H1 (cell line): ENCODE measurements around the gene FA2H. TPM values are rescaled to one million over a fixed set of nuclear protein-coding genes. Genes with fewer than 3 reads are reported as not detected.

Experiments
- CTCF ChIA-PET: fragments of 300-600 bp; sonication (Branson Sonifier 250); formaldehyde crosslinking; loops from one replicate; lab custom pipeline; 2021; ENCODE audit not compliant: partially characterized antibody; lab: Charles Lee
- POLR2A ChIA-PET: fragments of 300-600 bp; sonication (Branson Sonifier 250); formaldehyde crosslinking; loops from one replicate; lab custom pipeline; 2021; ENCODE audit warnings: inconsistent platforms; ENCODE audit not compliant: partially characterized antibody; lab: Charles Lee
- DNase-seq, 2 experiments: peaks; one replicate each; pipeline versions ENCODE4 v3.0.0 to v3.0.0-alpha.2; 2010 to 2022; ENCODE audit warnings: low spot score in 2 of 2, low read depth in 1 of 2, mixed read lengths in 1 of 2
- FAIRE-seq: peaks from 2 replicates; lab custom pipeline; 2011; peaks lifted over from hg19 to GRCh38; lab: Jason Lieb, UNC
- H2AFZ ChIP-seq: 2 replicates; pipeline ENCODE4 v1.8.1; 2012; ENCODE audit warnings: low read length, inconsistent platforms
- H2AK5ac ChIP-seq: 2 replicates; pipeline ENCODE4 v1.6.1; 2013; ENCODE audit warnings: low read depth, low read length
- H2BK120ac ChIP-seq: replicated peaks from 2 replicates; pipeline ENCODE3; 2013; ENCODE audit warnings: low read depth, low read length, inconsistent platforms
- H2BK12ac ChIP-seq: 2 replicates; pipeline ENCODE4 v1.6.1; 2013; ENCODE audit warnings: low read depth, low read length
- H2BK15ac ChIP-seq: 2 replicates; pipeline ENCODE4 v1.6.1; 2013; ENCODE audit warnings: low read length
- H2BK20ac ChIP-seq: 2 replicates; pipeline ENCODE4 v1.6.1; 2013; ENCODE audit warnings: low read length
- H2BK5ac ChIP-seq: 2 replicates; pipeline ENCODE4 v1.6.1; 2013; ENCODE audit warnings: low read depth, low read length
- H3K14ac ChIP-seq: 2 replicates; pipeline ENCODE4 v1.6.1; 2013; ENCODE audit warnings: inconsistent platforms; ENCODE audit not compliant: insufficient read length
- H3K18ac ChIP-seq: 2 replicates; pipeline ENCODE4 v1.6.1; 2013; ENCODE audit warnings: low read length; ENCODE audit errors: extremely low read depth
- H3K23ac ChIP-seq: 2 replicates; pipeline ENCODE4 v1.6.1; 2013; ENCODE audit warnings: inconsistent platforms; ENCODE audit not compliant: insufficient read length
- H3K23me2 ChIP-seq: 2 replicates; pipeline ENCODE4 v1.6.1; 2013; ENCODE audit warnings: low read depth, low read length
- H3K27ac ChIP-seq: 2 replicates; pipeline ENCODE4 v1.6.1; 2011; ENCODE audit warnings: low read depth, low read length, inconsistent platforms
- H3K27me3 ChIP-seq, 4 experiments: replicated peaks in 1 of 4; 1 replicate in 1 of 4; 2 replicates in 3 of 4; pipeline versions ENCODE4 v1.6.1 to v1.8.1; 2011 to 2013; ENCODE audit warnings: low read length in 3 of 4, mild to moderate bottlenecking in 3 of 4, inconsistent platforms in 2 of 4, mixed read lengths in 2 of 4, moderate library complexity in 1 of 4; ENCODE audit not compliant: control insufficient read depth in 3 of 4, insufficient read depth in 3 of 4; ENCODE audit errors: extremely low read depth in 1 of 4
- H3K36me3 ChIP-seq, 4 experiments: 2 replicates each; pipeline versions ENCODE4 v1.6.1 to v1.8.1; 2011 to 2013; ENCODE audit warnings: mild to moderate bottlenecking in 4 of 4, low read length in 3 of 4, moderate library complexity in 2 of 4, control low read depth in 1 of 4, inconsistent platforms in 1 of 4; ENCODE audit not compliant: insufficient read depth in 4 of 4, control insufficient read depth in 2 of 4
- H3K4ac ChIP-seq: replicated peaks from 2 replicates; pipeline ENCODE3; 2013; ENCODE audit warnings: low read length, low read depth, mixed read lengths, inconsistent platforms; ENCODE audit not compliant: insufficient read length
- H3K4me1 ChIP-seq, 4 experiments: replicated peaks in 1 of 4; 1 replicate in 1 of 4; 2 replicates in 3 of 4; pipeline versions ENCODE4 v1.6.1 to v1.8.1; 2011 to 2013; ENCODE audit warnings: low read length in 3 of 4, inconsistent platforms in 2 of 4, mixed read lengths in 1 of 4; ENCODE audit not compliant: insufficient read depth in 4 of 4, control insufficient read depth in 3 of 4
- H3K4me2 ChIP-seq, 2 experiments: 2 replicates each; pipeline versions ENCODE4 v1.6.1 to v1.8.1; 2011 to 2013; ENCODE audit warnings: low read depth in 2 of 2, low read length in 2 of 2, control low read depth in 1 of 2, inconsistent platforms in 1 of 2, mild to moderate bottlenecking in 1 of 2; ENCODE audit not compliant: insufficient read depth in 1 of 2
- H3K4me3 ChIP-seq, 4 experiments: fragments of 200-600, 300-600 bp in 1 of 4; sonication (generic), shearing (Covaris generic), sonication (Bioruptor Twin) in 1 of 4; 2 replicates each; pipeline versions ENCODE4 v1.5.1 to v1.8.1; 2011 to 2016; ENCODE audit warnings: low read length in 4 of 4, low read depth in 3 of 4, control low read depth in 2 of 4, inconsistent platforms in 2 of 4, mild to moderate bottlenecking in 2 of 4, mixed read lengths in 1 of 4, moderate library complexity in 1 of 4; ENCODE audit not compliant: insufficient read depth in 2 of 4; ENCODE audit errors: extremely low read depth in 1 of 4
- H3K56ac ChIP-seq: replicated peaks from 2 replicates; pipeline ENCODE3; 2013; ENCODE audit warnings: low read depth, mild to moderate bottlenecking, mixed read lengths, low read length, inconsistent platforms; ENCODE audit not compliant: insufficient read length
- H3K79me1 ChIP-seq: 2 replicates; pipeline ENCODE4 v1.6.1; 2013; ENCODE audit warnings: low read depth, low read length, control low read depth
- H3K79me2 ChIP-seq, 2 experiments: 2 replicates each; pipeline versions ENCODE4 v1.6.1 to v1.8.1; 2012 to 2013; ENCODE audit warnings: low read length in 2 of 2, mild to moderate bottlenecking in 2 of 2, inconsistent platforms in 1 of 2; ENCODE audit not compliant: insufficient read depth in 2 of 2, control insufficient read depth in 1 of 2
- H3K9ac ChIP-seq, 4 experiments: replicated peaks in 1 of 4; 1 replicate in 1 of 4; 2 replicates in 3 of 4; pipeline versions ENCODE4 v1.6.1 to v1.8.1; 2011 to 2013; ENCODE audit warnings: low read depth in 3 of 4, low read length in 3 of 4, control low read depth in 2 of 4, mild to moderate bottlenecking in 2 of 4, moderate library complexity in 2 of 4, inconsistent platforms in 1 of 4; ENCODE audit errors: extremely low read depth in 1 of 4
- H3K9me3 ChIP-seq, 2 experiments: 2 replicates each; pipeline versions ENCODE4 v1.6.1 to v1.8.1; 2012 to 2013; ENCODE audit warnings: mild to moderate bottlenecking in 2 of 2, moderate library complexity in 2 of 2, control low read depth in 1 of 2, inconsistent platforms in 1 of 2, low read depth in 1 of 2, low read length in 1 of 2, mixed read lengths in 1 of 2; ENCODE audit not compliant: insufficient read depth in 2 of 2
- H4K20me1 ChIP-seq, 2 experiments: replicated peaks in 1 of 2; 2 replicates each; pipeline versions ENCODE3 to v1.8.1; 2011 to 2013; ENCODE audit warnings: inconsistent platforms in 2 of 2, low read length in 2 of 2, mild to moderate bottlenecking in 1 of 2; ENCODE audit not compliant: insufficient read depth in 2 of 2, control insufficient read depth in 1 of 2
- H4K5ac ChIP-seq: 2 replicates; pipeline ENCODE4 v1.6.1; 2013; ENCODE audit warnings: low read length, low read depth, mixed read lengths, inconsistent platforms; ENCODE audit not compliant: insufficient read length
- H4K8ac ChIP-seq: 2 replicates; pipeline ENCODE4 v1.8.0; 2013; ENCODE audit warnings: mild to moderate bottlenecking, moderate library complexity, low read length, inconsistent platforms; ENCODE audit not compliant: insufficient read depth; ENCODE audit errors: extremely low read depth
- H4K91ac ChIP-seq: replicated peaks from 2 replicates; pipeline ENCODE3; 2013; ENCODE audit warnings: low read length, mixed read lengths, inconsistent platforms; ENCODE audit not compliant: insufficient read length
- ASH2L ChIP-seq: fragments of 200-600, 300-600 bp; sonication (generic); IDR thresholded peaks from one replicate; pipeline ENCODE4 v1.7.1; 2017; ENCODE audit warnings: low read length
- BRCA1 ChIP-seq: IDR thresholded peaks from 2 replicates; pipeline ENCODE4 v1.6.1; 2012; ENCODE audit warnings: low read depth, low read length, improper control_type of control experiment
- CBX5 ChIP-seq: fragments of 300-800, 300-1000 bp; sonication (generic); IDR thresholded peaks from 2 replicates; pipeline ENCODE4 v1.7.1; 2016; ENCODE audit warnings: antibody characterized with exemption, low read length, low read depth
- CHD2 ChIP-seq: IDR thresholded peaks from 2 replicates; pipeline ENCODE4 v1.6.1; 2012; ENCODE audit warnings: low read length, improper control_type of control experiment
- EZH2 ChIP-seq: fragments of 200-600 bp; sonication (generic); IDR thresholded peaks from 2 replicates; pipeline ENCODE4 v1.7.1; 2012; ENCODE audit warnings: low read depth, mild to moderate bottlenecking, moderate library complexity, low read length, inconsistent platforms; ENCODE audit not compliant: severe bottlenecking
- HDAC6 ChIP-seq: IDR thresholded peaks from one replicate; pipeline ENCODE4 v1.7.1; 2012; ENCODE audit warnings: low read depth, mild to moderate bottlenecking, inconsistent platforms, low read length, moderate library complexity
- JUND ChIP-seq: IDR thresholded peaks from 2 replicates; pipeline ENCODE4 v1.6.1; 2011; ENCODE audit warnings: mild to moderate bottlenecking, improper control_type of control experiment, low read length
- SIN3A ChIP-seq, 2 experiments: IDR thresholded peaks in 1 of 2; conservative IDR thresholded peaks in 1 of 2; 2 replicates each; pipeline ENCODE4 v1.6.1; 2011 to 2012; ENCODE audit warnings: low read length in 2 of 2, improper control_type of control experiment in 1 of 2, low read depth in 1 of 2, mild to moderate bottlenecking in 1 of 2
- TEAD4 ChIP-seq: IDR thresholded peaks from 2 replicates; pipeline ENCODE4 v1.6.1; 2012; ENCODE audit warnings: low read depth, low read length, inconsistent platforms, mixed read lengths
- WGBS, 2 experiments: shearing (Covaris generic) in 1 of 2; methylation state at CpG; one replicate each; pipeline versions ENCODE4 v1.1.6 to v1.1.7; 2013 to 2015; ENCODE audit warnings: low lambda C conversion rate in 2 of 2, mixed read lengths in 2 of 2, inconsistent platforms in 1 of 2, low coverage in 1 of 2, missing lambda C conversion rate in 1 of 2; ENCODE audit not compliant: insufficient replicate concordance in 2 of 2, insufficient coverage in 1 of 2, insufficient read length in 1 of 2; ENCODE audit errors: extremely low coverage in 1 of 2, missing lambda C conversion rate in 1 of 2; 5-methylcytosine and 5-hydroxymethylcytosine counted together
- polyA plus RNA-seq, 7 experiments: library from polyadenylated mRNA; depleted of rRNA in 3 of 7; stranded (reverse) in 5 of 7; unstranded in 2 of 7; fragments of >200 nt in 5 of 7; fragments of 200-250 nt in 2 of 7; gene quantifications; 1 replicate in 5 of 7; 2 replicates in 1 of 7; 4 replicates in 1 of 7; pipeline versions ENCODE4 v1.2.1 to v1.2.3, GENCODE V29; 2011 to 2013; ENCODE audit warnings: missing spikeins in 2 of 7, mixed read lengths in 2 of 7
- total RNA-seq: library from RNA; stranded (reverse); fragmentation: NEBNext Ultra II Directional; extraction: Animal tissue kit (Norgen Biotek cat#: 25700); gene quantifications from 2 replicates; pipeline ENCODE4 v1.2.1, GENCODE V29; 2021

Gene FA2H
- total and polyA plus RNA-seq, 2 of the 8 experiments (the other 6 are each of a cell fraction or from before 2014, with no cell fraction given), result 2.1 to 2.5 TPM

DNA sequence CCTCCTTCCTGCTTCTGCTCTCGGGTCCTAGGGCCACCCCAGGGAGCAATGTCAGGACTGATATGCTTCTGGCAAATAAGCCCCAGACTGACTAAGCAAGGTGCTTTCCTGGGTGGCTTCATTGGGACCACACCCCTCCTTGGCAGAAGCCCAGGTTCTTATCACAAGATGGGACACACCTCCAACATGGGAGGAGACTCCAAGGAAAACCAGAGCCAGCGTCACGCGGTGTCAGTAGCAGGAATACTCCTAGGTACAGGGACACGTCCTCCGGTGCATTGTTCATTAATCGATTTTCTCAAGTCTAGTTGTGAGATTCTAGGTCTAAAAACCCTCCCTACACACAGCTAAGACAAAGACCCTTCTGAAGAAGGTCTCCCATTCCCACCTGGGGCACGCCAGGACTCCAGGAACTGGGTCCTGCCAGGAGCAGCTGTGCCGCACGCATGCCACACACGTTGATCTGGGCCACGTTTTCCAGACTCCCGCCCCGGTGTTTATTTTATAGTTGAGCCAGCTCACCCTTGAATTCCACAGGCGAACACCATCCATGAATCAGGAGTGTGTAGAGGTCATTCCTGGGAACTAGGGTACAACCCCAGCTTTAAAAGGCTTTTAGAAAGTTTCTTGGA, 30.8 kb downstream of the FA2H start:
- H4K20me1 ChIP-seq, result no peaks in the 10 kb centered on the region
- no peaks in the 10 kb centered on the region for H3K36me3 ChIP-seq
- no peak overlapping the region for H3K9ac ChIP-seq
- no peak overlapping the region for H2BK120ac ChIP-seq
- no peak overlapping the region for H3K4me3 ChIP-seq
- H3K27ac ChIP-seq, result no peak overlapping the region
- no peaks in the 10 kb centered on the region for H3K79me1 ChIP-seq
- no peak for DNase-seq
- H3K18ac ChIP-seq, result no peak overlapping the region
- H3K9me3 ChIP-seq, result no peaks in the 10 kb centered on the region
- WGBS, 2 experiments, result 89% methylated on average over 15 of the region's 15 CpGs; no CpG with 5 or more reads in 1 of the 2 experiments
- no peak overlapping the region for H3K4me2 ChIP-seq
- H4K5ac ChIP-seq, result no peak overlapping the region
- POLR2A ChIA-PET, result no interaction called here
- no peak overlapping the region for H3K4ac ChIP-seq
- no peak overlapping the region for H4K8ac ChIP-seq
- H3K79me2 ChIP-seq, result no peaks in the 10 kb centered on the region
- no peak overlapping the region for H3K23ac ChIP-seq
- H2BK12ac ChIP-seq, result no peak overlapping the region
- H2AFZ ChIP-seq, result 0 out of 2 replicates have a peak overlapping the region, but pooled peaks have one; percentile 8
- H2BK15ac ChIP-seq, result peak overlapping the region; percentile 8; the same call in 1 of the 2 replicates
- no peak overlapping the region for H3K14ac ChIP-seq
- no peak overlapping the region for H3K56ac ChIP-seq
- CTCF ChIA-PET, result interaction anchor here (0.7 to 32.9 kb wide), 2 partner anchors 10 to 24 kb away, joined by 3 to 576 read pairs; no protein-coding TSS in a partner anchor
- no peaks in the 10 kb centered on the region for H3K27me3 ChIP-seq
- H4K91ac ChIP-seq, result no peak overlapping the region
- 0 out of 2 replicates have a peak overlapping the region, but pooled peaks have one; percentile 19 for H2BK5ac ChIP-seq
- H2AK5ac ChIP-seq, result no peak overlapping the region
- H3K23me2 ChIP-seq, result peaks cover 2% of the 10 kb centered on the region; the same call in 1 of the 2 replicates
- no peak overlapping the region for H2BK20ac ChIP-seq
- FAIRE-seq, result no peak
- H3K4me1 ChIP-seq, result peaks cover 0 to 11% (median 4%) of the 10 kb centered on the region in 4 experiments; a peak in 4 of 7 replicates
- no peak for TF ChIP-seq JUND
- TF ChIP-seq BRCA1, result no peak
- TF ChIP-seq ASH2L, result no peak
- TF ChIP-seq SIN3A (conservative IDR thresholded peaks at IDR 0.05 in 1 of 2, IDR thresholded peaks at IDR 0.05 in 1 of 2; ENCODE audit: low read depth in 1 of 2, low read length in 2 of 2), result no peak
- TF ChIP-seq CHD2, result no peak
- no peak for TF ChIP-seq EZH2
- TF ChIP-seq HDAC6, result no peak
- TF ChIP-seq TEAD4, result no peak
- TF ChIP-seq CBX5, result no peak
